HG03097 (cell line): ENCODE results near the gene KRIT1.
"Not testable (repeated sequence)": the region's sequence is repeated elsewhere in the genome, so short reads cannot be mapped to it uniquely, and the experiment has no call there.

ENCODE experiments used
- ATAC-seq: cut with Tn5 transposase; IDR thresholded peaks from one replicate; pipeline ENCODE4 v1.9.1; 2021; ENCODE audit not compliant: unreplicated experiment, low FRiP score

The KRIT1 gene

DNA sequence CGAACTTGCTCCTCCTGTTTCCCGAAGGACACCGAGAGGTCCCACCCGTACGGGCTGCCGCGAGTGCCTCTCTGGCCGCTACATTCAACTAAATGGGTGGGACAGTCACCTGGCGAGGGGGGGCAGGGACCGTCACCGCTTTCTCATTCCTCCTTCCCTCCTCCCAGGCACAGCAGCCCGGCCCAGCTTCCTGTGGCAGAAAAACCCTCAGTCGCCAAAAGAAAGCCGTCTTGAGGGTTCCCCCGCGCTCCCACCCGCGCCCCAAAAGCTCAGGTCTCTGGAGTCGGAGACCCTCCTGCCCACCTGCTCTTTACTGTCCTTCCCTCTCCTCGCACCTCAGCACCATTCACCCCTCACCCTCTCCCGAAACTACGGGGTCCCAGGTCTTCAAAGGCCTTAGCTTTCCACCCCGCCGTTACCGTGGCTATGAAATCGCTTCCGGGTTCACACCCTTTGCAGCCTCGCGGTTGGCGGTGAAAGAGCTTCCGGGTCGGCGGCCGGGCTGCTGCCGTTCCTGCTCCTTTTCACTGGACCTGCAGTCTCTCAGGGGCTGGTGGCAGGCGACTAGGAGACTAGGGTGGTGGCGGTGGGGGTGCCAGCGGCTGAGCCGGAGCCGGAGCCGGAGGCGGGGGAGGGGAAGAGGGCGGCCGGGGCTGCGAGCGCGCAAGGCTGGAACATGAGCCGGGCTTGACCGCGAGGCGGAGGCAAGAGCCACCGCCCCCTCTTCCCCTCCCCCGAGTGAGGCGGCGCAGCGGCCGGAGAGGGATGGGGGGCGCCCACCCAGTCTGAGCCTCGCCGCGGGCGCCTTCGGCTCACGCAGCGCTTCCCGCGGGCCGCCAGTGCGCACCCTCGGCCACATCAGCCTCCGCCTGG lies at the start of gene KRIT1, which contains the start of gene ANKIB1:
Gene KRIT1 (minus strand): TSS at position 428 of the 873 bp plus-strand sequence. CDS start 3,779 bp downstream, outside the sequence.
Gene ANKIB1 (plus strand): TSS at position 488 of the 873 bp plus-strand sequence. CDS start 49,005 bp downstream, outside the sequence.
- ATAC-seq = peak; percentile 67

DNA sequence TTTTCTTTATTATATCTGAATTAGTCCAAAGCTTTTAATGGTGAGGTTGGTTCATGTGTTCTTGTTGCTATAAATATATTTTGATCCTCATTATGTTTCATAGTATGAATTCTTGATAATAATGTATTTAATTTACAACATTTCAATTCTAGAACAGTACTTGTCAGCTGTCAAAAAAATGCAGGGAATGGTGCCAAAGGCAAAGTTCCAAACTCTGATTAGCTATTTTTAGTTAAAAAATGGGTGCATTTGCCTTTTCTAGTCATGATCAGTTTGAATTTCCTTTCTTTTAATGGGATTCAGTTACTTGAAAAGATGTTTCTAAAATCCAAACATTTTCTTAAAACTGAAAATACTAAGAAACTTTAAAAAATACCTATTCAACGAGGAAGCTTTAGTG lies 49.7 kb upstream of the KRIT1 start:
- ATAC-seq = no peak

GRCh38 chr7:92293896-92294590 lies 48.3 kb upstream of the KRIT1 start:
- no peak for ATAC-seq

- no peak for ATAC-seq
Observed at GRCh38 chr7:92292981-92293380, 47.3 kb upstream of the KRIT1 start.

DNA sequence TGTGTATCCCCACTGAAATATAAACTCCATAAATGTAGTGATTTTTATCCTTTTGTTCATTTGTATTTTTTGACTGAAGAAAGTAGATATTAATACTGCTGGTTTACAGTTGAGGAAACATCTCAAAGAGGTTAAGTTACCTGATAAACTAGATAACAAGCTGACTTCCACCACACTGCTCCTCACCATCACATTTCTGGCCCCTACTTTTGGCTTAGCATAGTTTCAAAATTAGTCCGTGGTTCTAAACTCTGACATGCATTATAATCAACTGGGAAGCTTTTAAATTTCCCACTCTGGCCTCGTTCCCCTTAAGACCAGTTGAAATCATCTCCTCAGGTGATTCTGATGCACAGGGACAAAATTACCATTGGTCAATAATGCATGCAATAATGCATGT lies 43.6 kb upstream of the KRIT1 start:
- no peak for ATAC-seq

DNA sequence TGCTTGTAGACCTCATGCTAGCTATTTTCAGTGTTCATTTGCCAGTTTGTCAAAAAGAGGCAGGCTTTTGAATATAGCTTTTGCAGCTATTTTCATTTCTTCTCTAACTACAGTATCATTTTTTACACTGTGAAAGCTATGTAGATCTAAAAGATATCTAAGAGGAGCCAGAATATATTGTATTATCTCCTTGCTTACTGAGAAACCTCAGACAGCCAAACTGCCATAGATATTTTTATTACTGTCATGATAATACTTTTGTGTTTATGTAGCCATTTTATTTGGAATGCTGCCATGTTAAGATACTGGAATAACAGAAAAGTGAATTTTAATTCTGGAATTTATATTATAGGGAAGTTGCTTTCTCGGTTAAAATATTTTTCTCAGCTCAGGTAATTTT lies 37.2 kb upstream of the KRIT1 start:
- no peak for ATAC-seq

DNA sequence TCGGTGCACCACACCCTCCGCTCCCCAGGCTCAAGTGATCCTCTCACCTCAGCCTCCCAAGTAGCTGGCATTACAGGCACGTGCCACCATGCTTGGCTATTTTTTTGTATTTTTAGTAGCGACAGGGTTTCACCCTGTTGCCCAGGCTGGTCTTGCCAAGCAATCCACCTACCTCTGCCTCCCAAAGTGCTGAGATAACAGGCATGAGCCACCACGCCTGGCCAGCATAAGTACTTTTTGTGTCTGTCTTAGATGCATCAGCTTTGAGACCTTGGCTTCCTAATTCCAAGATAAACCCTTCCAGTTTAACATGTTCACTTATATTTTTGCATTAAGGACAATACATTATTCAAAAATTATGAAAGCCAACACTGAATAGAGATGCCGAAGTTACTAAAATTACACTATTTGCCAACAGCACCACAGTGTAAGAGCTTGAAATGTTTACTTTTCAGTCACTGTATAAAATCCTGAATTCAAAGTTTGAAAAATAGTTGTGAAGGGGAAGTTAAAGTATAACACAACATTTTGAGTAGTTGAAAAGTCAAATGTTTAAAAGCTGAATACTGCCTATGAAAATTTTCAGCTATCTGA lies 36.6 kb upstream of the KRIT1 start:
- ATAC-seq = no peak

DNA sequence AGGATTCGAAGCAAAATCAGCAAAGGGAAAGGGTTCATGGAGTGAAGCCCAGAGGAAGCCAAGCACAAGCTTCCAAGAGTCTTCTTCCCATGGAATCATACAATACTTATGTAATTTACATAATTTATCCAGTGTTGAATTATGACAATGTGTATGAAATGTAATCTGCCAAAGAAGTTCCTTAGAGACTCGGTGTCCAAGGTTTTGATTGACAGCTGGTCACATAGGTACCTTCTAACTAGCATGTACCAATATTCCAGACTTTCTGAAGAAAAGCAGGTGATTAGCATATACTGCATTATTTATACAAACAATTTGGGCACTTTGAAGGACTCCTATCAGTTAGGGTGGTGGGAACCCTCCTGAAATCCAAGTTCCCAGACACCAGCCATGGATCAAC lies 35.3 kb upstream of the KRIT1 start:
- ATAC-seq = no peak

- no peak for ATAC-seq
Observed at GRCh38 chr7:92279396-92280031, 33.8 kb upstream of the KRIT1 start.

- ATAC-seq = peak; percentile 58
Observed at GRCh38 chr7:92276460-92276864, 30.7 kb upstream of the KRIT1 start.

GRCh38 chr7:92275327-92275726 lies 29.6 kb upstream of the KRIT1 start:
- no peak for ATAC-seq

DNA sequence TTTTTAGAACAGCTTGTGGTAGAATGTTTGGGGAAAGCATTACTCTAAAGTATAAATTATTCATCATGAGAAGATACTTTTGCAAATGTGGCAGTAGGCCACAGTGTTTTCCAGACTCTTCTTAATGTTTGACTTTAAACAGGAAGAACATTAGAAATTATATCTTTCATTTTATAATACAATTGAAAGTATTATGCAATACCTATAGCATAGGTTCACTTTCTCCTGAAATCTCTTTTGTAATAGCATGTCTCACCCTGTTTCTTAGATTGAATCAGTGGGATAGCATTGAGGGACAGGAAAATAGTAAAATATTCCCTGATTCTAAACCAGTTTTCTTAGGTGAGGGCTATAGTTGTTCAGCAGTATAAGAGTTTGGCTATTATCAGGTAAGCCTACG lies 23.2 kb upstream of the KRIT1 start:
- ATAC-seq = no peak

- ATAC-seq = no peak
Observed at GRCh38 chr7:92266415-92267241, 20.9 kb upstream of the KRIT1 start.

DNA sequence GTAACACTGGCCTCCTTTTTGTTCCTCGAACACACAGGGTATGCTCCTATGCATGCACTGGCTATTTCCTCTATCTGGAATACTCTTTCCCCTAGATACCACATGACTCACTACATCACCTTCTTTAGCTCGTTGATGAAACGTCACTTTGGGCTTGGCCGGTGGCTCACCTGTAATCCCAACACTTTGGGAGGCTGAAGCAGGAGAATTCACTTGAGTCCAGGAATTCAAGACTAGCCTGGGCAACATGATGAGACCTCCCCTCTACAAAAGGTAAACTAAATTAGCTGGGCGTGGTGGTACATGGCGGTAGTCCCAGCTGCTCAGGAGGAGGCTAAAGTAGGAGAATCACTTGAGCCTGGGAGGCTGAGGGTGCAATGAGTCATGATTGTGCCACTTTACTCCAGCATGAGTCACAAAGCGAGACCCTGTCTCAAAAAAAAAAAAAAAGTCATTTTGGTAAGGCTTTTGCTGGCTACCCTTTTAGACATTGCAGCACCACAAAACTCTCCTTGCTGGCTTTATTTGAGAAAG lies 14.6 kb upstream of the KRIT1 start:
- no peak for ATAC-seq

DNA sequence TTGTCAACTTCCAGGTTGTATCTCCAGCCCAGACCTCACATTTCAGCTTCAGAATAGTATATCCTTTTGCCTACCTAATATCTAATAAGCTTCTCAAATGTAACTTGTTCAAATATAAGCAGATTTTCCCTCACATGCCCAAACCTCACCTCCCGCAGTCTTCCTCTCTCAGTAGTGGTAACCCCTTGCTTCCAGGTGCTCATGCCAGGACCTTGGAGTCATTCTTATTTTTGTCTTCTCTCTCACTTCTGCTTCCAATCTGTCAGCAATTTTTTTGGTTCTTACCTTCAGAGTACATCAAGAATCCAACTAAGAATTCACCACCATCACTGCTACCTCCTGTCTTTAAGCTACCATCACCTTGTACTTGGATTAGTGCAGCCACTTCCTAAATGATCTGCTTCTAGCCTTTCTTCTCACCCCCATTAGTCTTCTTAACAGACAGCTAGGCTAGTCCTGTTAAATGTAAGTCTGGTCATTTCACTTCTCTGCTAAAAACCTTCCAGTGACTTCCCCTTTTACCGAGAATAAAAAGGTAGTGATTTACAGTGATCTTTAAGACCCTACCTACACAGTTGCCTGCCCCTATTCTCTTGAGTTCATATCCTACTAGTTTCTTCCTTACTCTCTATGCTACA lies 14.0 kb upstream of the KRIT1 start:
- ATAC-seq = no peak

DNA sequence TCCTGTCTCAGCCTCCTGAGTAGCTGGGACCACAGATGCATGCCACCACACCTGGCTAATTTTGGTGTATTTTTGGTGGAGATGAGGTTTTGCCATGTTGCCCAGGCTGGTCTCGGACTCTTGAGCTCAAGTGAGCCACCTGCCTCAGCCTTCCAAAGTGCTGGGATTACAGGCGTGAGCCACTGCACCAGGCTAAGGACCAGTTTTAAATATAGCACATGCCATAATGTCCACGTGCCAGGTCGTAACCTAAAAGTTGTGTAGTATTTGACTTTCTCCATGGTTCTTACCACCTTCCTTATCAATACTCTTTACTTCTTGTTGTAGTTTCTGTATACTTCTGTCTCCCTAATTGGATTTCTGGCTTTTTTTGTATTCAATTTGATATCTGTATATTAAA lies 13.3 kb upstream of the KRIT1 start:
- ATAC-seq = no peak

GRCh38 chr7:92255308-92255707 lies 9.6 kb upstream of the KRIT1 start:
- no peak for ATAC-seq

GRCh38 chr7:92254800-92255199 lies 9.1 kb upstream of the KRIT1 start:
- not testable (repeated sequence) for ATAC-seq

GRCh38 chr7:92253251-92253650 lies 7.5 kb upstream of the KRIT1 start:
- ATAC-seq = no peak
